ENCODE measurements around the gene NXNL2.

NXNL2 gene

GRCh38 chr9:88536951-88537760 lies 2.2 kb downstream of the NXNL2 start:
- DNase-seq (ENCODE audit: low spot score): no peak
- TF ChIP-seq CTCF (IDR thresholded peaks at IDR 0.05; ENCODE audit: extremely low read depth, insufficient read depth, missing control alignments): no peak
- in situ Hi-C loops (cut with MboI; ENCODE audit: low pct_unique_long_range_greater_than_20kb, low sequenced_read_pairs, unreplicated experiment): no loop called here

GRCh38 chr9:88537761-88538091 lies 2.7 kb downstream of the NXNL2 start:
- DNase-seq (ENCODE audit: low spot score): no peak
- in situ Hi-C loops (cut with MboI; ENCODE audit: low pct_unique_long_range_greater_than_20kb, low sequenced_read_pairs, unreplicated experiment): no loop called here
- TF ChIP-seq CTCF (IDR thresholded peaks at IDR 0.05; ENCODE audit: extremely low read depth, insufficient read depth, missing control alignments): no peak

- in situ Hi-C loops (cut with MboI; ENCODE audit: low pct_unique_long_range_greater_than_20kb, low sequenced_read_pairs, unreplicated experiment): no loop called here
- DNase-seq (ENCODE audit: low spot score): no peak
- TF ChIP-seq CTCF (IDR thresholded peaks at IDR 0.05; ENCODE audit: extremely low read depth, insufficient read depth, missing control alignments): no peak
Measured at GRCh38 chr9:88538311-88539085, 3.5 kb downstream of the NXNL2 start.

GRCh38 chr9:88539246-88539645 lies 4.3 kb downstream of the NXNL2 start:
- no peak for DNase-seq (ENCODE audit: low spot score)
- no peak for TF ChIP-seq CTCF (IDR thresholded peaks at IDR 0.05; ENCODE audit: extremely low read depth, insufficient read depth, missing control alignments)
- in situ Hi-C loops (cut with MboI; ENCODE audit: low pct_unique_long_range_greater_than_20kb, low sequenced_read_pairs, unreplicated experiment): no loop called here

- DNase-seq (ENCODE audit: low spot score): no peak
- in situ Hi-C loops (cut with MboI; ENCODE audit: low pct_unique_long_range_greater_than_20kb, low sequenced_read_pairs, unreplicated experiment): no loop called here
- TF ChIP-seq CTCF (IDR thresholded peaks at IDR 0.05; ENCODE audit: extremely low read depth, insufficient read depth, missing control alignments): no peak
Measured at GRCh38 chr9:88540251-88540763, 5.3 kb downstream of the NXNL2 start.

GRCh38 chr9:88544245-88544644 lies 9.3 kb downstream of the NXNL2 start:
- DNase-seq (ENCODE audit: low spot score): no peak
- no peak for TF ChIP-seq CTCF (IDR thresholded peaks at IDR 0.05; ENCODE audit: extremely low read depth, insufficient read depth, missing control alignments)
- in situ Hi-C loops (cut with MboI; ENCODE audit: low pct_unique_long_range_greater_than_20kb, low sequenced_read_pairs, unreplicated experiment): no loop called here
